ENCODE data around the gene BCAS1.
A peak's percentile ranks its signal among the peaks of the same experiment; 100 is the strongest.

Gene BCAS1

DNA sequence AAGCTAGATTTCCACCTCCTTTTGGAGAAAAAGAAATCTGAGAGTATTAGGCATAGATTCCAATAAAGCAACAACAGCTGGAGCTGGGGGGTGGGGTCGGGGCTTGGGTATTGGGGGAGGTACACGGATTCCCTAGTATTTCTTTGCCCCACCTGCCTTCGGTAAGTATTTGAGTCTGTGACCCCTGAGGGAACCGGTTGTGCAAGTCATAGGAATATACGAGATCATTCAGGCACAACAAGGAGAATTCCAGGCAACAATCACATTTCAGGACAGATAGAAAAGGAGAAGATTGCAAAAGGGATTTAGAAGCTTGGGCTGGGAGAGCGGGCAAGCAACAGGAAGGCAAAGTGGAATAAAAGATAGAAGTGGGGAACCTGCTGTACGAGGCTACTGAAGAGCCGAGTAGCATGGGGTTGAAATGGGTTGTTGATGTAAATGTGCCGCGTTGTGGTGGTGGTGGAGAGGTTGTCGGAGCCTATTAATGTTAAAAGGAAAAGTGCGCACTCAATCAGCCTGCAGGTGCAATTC lies 148.9 kb downstream of the BCAS1 start:
- no peak for DNase-seq

DNA sequence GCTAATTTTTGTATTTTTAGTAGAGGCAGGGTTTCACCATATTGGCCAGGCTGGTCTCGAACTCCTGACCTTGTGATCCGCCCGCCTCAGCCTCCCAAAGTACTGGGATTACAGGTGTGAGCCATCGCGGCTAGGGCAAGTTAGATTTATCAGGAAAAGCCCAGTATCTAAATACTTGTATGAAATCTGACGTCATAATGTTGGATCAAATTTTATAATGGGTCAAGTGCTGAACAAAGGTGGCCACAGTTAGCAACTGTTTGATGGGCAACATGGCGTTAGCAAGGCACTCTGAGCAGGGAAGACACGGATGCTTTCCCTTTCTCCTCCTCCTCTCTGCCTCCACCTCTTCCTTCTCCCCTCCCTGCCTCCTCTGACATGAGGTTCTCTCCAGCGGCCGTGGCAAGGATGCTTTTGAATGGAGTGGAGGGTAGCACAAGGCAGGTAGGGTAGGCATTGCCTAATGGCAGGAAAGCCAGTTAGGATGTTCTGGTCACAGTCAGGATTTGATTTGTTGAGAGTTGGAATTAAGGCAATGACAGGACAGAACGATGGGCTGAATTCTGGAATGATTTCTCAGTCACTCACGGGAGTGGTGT lies 149.6 kb downstream of the BCAS1 start:
- DNase-seq = no peak

- DNase-seq = no peak
Observed at GRCh38 chr20:53919886-53920285, 150.5 kb downstream of the BCAS1 start.

DNA sequence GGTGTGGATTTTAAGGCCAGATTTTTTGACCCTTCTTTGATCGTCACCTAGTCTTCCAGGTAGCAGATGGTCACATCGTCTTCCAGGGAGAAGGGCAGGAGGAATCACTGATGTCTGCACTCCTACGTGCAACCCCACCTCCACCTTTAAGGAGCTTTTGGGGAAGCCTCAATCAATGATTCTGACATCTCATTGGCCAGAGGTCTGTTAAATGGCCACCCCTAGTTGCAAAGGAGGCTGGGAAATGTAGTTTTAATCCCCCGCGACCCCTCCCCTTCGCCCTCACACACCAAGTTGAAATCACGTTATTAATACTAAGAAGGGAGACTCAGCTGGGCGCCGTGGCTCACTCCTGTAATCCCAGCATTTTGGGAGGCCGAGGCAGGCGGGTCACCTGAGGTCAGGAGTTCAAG lies 151.4 kb downstream of the BCAS1 start:
- peak; percentile 83 for DNase-seq

DNA sequence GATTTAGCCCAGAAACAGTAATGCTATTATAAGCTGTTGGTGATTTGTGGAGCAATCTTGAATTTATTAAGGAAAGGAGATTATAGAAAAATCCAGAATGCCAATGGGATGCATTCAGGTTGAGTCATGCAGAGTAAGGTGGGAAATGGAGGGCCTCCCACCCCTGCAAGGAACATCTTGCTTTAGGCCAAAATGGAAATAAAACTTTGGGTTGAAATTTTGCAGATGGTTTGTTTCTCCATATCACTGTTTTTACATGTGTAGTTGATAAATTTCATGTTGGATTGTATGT lies 152.4 kb downstream of the BCAS1 start:
- DNase-seq = no peak

- DNase-seq = peak; percentile 48
Observed at GRCh38 chr20:53917145-53918019, 153.0 kb downstream of the BCAS1 start.

DNA sequence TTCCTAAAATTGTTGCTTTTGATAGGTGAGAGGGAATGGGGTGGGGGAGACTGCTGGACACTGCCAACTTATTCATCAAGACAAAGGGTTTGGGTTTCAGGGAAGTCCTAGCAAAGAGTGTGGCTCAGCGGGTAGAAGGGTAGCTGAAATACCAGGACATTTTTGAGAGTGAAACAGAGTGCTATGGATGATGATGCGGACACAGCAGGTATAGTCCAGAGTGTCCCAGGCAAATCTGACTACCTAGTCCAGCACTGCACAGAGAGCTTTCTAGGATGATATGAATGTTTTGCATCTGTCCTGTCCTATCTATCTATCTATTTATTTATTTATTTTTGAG lies 154.3 kb downstream of the BCAS1 start:
- DNase-seq = no peak

GRCh38 chr20:53915446-53916172 lies 154.8 kb downstream of the BCAS1 start:
- peak; percentile 97 for DNase-seq

DNA sequence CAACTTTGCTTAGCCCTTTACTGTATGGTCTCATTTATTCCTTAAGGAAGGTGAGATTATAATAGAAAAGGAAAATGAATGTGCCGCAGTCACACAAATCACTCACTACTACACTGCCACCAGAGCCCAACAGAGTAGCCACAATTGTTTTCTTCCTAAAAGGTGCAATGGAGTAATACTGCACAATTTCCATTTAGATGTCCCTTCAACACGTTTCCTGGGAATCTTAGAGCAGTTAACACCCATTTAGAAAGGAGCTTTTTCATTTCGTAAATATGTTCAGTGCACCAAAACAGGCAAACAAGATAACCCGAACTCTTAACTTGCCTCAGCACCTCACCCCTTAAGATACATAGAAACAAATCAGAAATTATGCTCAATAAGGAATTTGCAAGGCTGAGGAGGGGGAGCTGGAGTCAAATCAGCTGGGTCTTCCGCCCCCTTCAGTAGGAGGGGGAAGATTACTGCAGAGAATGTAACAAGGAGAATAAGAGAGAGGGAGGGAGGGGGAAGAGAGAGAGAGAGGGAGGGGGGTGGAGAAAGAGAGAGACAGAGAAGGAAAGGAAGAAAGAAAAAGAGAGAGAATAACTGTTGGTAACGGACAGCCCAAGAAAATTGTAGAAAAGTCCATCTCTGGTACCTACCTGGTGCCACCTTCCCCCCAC lies 155.5 kb downstream of the BCAS1 start:
- DNase-seq = no peak

GRCh38 chr20:53914091-53914780 lies 156.2 kb downstream of the BCAS1 start:
- peak; percentile 58 for DNase-seq

DNA sequence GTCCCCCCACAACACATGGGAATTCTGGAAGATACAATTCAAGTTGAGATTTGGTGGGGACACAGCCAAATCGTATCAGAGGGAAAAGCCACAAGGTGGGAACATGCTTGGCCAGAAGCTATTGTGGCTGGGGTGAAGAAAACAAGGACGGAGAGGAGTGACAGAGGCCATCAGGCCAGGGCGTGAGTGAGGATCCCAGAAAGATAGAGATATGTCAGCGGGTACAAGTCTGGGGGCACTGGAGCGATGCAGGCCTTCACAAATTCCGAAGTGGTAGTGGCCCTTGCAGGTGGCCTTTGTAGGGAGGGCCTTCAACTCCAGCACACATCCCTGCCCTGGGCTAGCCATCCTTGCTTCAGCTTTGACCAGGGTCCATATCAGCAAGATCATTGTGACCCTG lies 159.1 kb downstream of the BCAS1 start:
- no peak for DNase-seq

GRCh38 chr20:53910351-53911002 lies 159.9 kb downstream of the BCAS1 start:
- no peak for DNase-seq

DNA sequence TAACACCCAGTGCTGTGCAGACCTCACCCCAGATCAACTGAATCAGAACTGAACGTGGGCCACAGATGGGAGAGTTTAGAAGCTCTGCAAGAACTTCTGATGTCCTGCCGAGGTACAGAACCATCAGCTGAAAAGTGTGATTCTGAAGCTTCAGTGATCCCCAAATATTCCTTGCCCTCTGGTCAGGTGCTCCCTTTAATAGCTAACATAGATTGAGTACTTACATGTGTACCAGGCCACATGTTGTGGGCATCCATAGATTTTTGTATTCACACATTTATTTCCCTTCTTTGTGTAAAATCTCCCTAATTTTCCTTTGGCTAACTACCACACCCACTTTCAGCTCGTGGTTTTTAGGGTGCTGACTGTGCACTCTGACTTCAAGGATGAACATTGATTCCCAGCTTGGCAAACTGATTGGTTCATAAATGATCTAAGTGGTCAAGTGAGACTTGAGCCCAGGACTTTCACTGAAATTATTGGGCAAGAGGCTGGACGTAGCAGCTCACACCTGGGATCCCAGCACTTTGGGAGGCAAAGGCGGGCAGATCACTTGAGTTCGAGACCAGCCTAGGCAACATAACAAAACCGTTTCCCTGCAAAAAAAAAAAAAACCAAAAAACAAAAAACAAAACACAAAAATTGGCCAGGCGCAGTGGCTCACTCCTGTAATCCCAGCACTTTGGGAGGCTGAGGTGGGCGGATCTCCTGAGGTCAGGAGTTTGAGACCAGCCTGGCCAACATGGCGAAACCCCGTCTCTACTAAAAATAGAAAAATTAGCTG lies 162.2 kb downstream of the BCAS1 start:
- no peak for DNase-seq

DNA sequence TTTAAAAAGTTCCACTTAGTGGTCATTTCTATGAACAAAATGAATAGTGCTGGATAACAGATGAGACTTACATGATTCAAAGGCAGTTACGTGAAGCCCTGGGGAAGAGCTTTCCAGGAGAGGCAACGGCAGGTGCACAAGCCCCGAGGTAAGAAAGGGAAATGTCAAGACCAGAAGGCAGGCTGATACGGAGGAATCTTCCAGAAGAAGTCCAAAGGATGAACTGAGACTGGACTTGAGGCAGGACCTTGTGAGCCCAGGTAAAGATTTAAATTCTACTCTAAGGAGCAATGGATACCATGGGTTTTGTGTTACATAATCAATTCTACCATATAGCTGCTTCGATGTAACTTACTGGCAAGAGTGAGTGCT lies 164.6 kb downstream of the BCAS1 start:
- DNase-seq = no peak

GRCh38 chr20:53905019-53905819 lies 165.2 kb downstream of the BCAS1 start:
- no peak for DNase-seq

- DNase-seq = no peak
Observed at GRCh38 chr20:53904261-53904660, 166.1 kb downstream of the BCAS1 start.

DNA sequence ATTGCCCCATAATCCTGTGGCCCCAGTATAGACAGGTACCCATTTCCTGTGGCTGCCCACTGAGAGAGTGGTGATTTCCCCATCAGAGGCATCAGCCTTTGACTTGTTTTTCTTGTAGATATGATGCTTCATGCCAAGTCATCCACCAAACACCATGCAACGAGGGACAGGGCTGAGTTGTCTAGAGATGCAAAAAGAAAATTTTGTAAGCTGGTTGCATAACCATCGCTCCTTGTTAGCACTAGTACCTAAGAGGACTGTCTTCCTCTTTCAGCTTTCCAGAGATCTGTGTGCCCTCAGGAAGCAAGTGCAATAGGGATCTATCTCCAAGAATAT lies 166.8 kb downstream of the BCAS1 start:
- DNase-seq = no peak

GRCh38 chr20:53902968-53903651 lies 167.3 kb downstream of the BCAS1 start:
- DNase-seq = no peak

GRCh38 chr20:53901497-53902096 lies 168.8 kb downstream of the BCAS1 start:
- no peak for DNase-seq

GRCh38 chr20:53901064-53901463 lies 169.3 kb downstream of the BCAS1 start:
- peak; percentile 31 for DNase-seq

Measured in eye (tissue), 1 donor.